ENCODE measurements around the gene CDCA4. TPM values are rescaled to one million over a fixed set of nuclear protein-coding genes. Genes with fewer than 3 reads are reported as not detected.

Gene CDCA4
- total RNA-seq, 1 experiment from 2014 or later: 24.9 TPM

DNA sequence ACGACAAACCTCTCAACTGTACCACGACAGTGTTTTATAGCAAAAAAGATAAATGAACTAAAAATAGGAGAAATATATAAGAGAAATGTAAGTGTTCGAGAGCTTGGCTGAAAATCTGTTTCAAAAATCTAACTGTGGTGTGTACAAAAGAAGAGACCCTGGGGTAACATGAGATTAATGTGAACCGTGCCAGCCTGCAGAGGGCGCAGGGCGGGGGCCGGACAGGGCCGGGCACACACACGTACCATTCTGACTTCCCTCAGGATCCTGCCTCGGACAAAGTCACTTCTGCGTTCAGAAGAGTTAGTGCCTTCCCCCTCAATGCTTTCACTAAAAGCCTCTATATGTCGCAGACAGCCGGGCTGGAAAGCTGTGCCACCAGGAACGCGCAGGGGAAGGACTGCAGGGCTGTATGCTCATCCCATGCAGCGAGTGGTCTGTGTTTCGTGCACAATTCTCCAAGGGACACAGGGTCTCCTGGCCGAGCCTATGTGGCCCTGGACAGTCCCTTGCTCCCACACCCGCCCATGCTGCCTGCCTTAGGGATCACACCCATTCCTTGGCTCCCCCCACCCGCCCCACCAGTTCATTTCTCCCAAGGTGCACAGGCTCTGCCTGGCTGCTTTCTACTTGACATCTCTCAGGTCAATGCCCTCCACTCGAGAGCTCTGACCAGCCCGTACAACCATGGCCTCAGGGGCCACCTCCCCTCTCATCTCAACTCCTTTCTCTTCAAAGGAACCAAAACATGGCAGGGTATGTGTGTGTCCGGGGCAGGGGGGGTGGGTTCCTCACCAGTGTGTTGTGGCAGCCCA, 8.5 kb downstream of the CDCA4 start:
- Histone ChIP-seq H3F3A (ENCODE audit: insufficient read depth, low read depth) (peaks cover 21% of the 10 kb centered on the region), H4K20me1 (ENCODE audit: insufficient read depth) (peaks cover 69% of the 10 kb centered on the region), H3K9me2 (ENCODE audit: insufficient read depth) (no peaks in the 10 kb centered on the region), H2AFZ (no peak overlapping the region), H3K4me1 (replicated peaks; ENCODE audit: insufficient read depth) (peaks cover 16% of the 10 kb centered on the region), H3K27me3 (ENCODE audit: insufficient read depth, low read depth) (no peaks in the 10 kb centered on the region), H3K9me3 (ENCODE audit: insufficient read depth, low read depth) (no peaks in the 10 kb centered on the region), H3K27ac (no peak overlapping the region), H3K4me2 (no peak overlapping the region), H3K79me2 (ENCODE audit: low read depth) (peaks cover 91% of the 10 kb centered on the region), H3K36me3 (ENCODE audit: low read depth) (peaks cover 14% of the 10 kb centered on the region), H3K4me3 (no peak overlapping the region)
- DNase-seq: no peak
- ChIA-PET CTCF (no interaction called here), POLR2A (ENCODE audit: unreplicated experiment) (no interaction called here)
- intact Hi-C loops (cut with micrococcal nuclease; ENCODE audit: unreplicated experiment): no loop called here
- no peak for TF ChIP-seq EZH2 (IDR thresholded peaks at IDR 0.05; ENCODE audit: low read depth)
- TF ChIP-seq CTCF (conservative IDR thresholded peaks at IDR 0.05): no peak
- no TSS peak for BruUV-seq (replicated peaks)

DNA sequence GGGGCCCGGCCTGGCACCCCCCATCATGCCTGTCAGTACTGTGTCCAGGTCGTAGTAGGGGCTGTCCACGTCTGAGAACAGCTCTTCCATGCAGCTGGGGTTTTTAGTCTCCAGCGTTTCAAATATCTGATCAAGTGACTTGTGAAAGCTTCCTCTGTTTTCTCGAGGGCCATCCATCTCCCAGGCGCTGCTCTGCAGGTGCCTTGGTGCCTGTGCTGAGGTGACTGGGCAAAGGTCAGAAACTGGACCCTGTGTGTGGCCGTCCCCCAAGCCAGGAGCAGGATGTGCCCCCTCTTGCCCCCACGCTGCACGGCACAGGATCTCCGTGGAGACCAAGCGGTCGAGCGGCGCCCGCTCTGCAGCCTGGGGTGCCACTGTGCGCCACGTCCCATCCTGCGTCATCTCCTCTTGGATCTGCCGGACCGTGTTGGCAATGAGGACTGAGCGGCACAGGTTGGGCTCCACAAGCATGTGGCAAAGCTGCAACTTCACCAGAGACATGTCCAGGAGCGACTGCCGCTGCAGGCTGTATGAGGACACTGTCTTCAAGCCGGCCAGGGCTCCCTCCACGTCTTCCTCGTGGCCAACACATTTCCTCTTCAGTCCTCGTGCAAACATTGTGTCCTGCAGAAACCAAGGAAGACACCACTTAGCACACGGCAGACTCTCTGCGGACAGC, 9.4 kb downstream of the CDCA4 start:
- H3K79me2 ChIP-seq (ENCODE audit: low read depth): peaks cover 88% of the 10 kb centered on the region
- no peaks in the 10 kb centered on the region for H3K27me3 ChIP-seq (ENCODE audit: insufficient read depth, low read depth)
- no peak overlapping the region for H3K4me3 ChIP-seq
- POLR2A ChIA-PET (ENCODE audit: unreplicated experiment): no interaction called here
- intact Hi-C loops (cut with micrococcal nuclease; ENCODE audit: unreplicated experiment): no loop called here
- TF ChIP-seq CTCF (conservative IDR thresholded peaks at IDR 0.05) (no peak), EZH2 (IDR thresholded peaks at IDR 0.05; ENCODE audit: low read depth) (no peak)
- no peaks in the 10 kb centered on the region for H3K9me3 ChIP-seq (ENCODE audit: insufficient read depth, low read depth)
- peaks cover 60% of the 10 kb centered on the region for H4K20me1 ChIP-seq (ENCODE audit: insufficient read depth)
- peaks cover 18% of the 10 kb centered on the region; the same call in 1 of the 2 replicates for H3F3A ChIP-seq (ENCODE audit: insufficient read depth, low read depth)
- no peak overlapping the region for H3K27ac ChIP-seq
- DNase-seq: no peak
- no peak overlapping the region for H2AFZ ChIP-seq
- H3K36me3 ChIP-seq (ENCODE audit: low read depth): peaks cover 13% of the 10 kb centered on the region
- CTCF ChIA-PET: no interaction called here
- no peaks in the 10 kb centered on the region for H3K9me2 ChIP-seq (ENCODE audit: insufficient read depth)
- no peak overlapping the region for H3K4me2 ChIP-seq
- peaks cover 7% of the 10 kb centered on the region for H3K4me1 ChIP-seq (replicated peaks; ENCODE audit: insufficient read depth)
- BruUV-seq (replicated peaks): no TSS peak

DNA sequence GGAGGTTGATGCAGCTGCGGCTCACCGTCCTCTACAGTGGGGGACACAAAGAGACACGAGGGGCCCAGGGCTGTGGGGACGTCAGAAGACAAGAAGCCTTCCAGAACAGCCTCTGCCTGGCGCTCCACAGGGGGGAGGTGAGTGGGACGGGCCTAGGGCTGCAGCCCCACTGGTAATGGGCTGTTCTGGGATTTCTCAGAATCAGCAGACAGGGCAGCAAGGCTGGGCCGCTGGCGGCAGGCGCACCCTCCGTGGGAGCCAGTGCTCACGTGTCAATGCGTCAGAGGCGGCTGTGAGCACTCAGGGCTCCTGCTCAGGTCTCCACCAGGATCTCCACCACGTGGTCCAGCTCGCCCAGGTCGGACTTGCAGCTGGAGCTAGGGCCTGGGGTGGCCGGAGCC, 10.0 kb downstream of the CDCA4 start:
- intact Hi-C loops (cut with micrococcal nuclease; ENCODE audit: unreplicated experiment): no loop called here
- H4K20me1 ChIP-seq (ENCODE audit: insufficient read depth): peaks cover 56% of the 10 kb centered on the region
- CTCF ChIA-PET: no interaction called here

More for the DNA sequence above, 10.0 kb downstream of the CDCA4 start:
- TF ChIP-seq EZH2 (IDR thresholded peaks at IDR 0.05; ENCODE audit: low read depth) (no peak), CTCF (conservative IDR thresholded peaks at IDR 0.05) (no peak)
- Histone ChIP-seq H3K9me3 (ENCODE audit: insufficient read depth, low read depth) (no peaks in the 10 kb centered on the region), H3K79me2 (ENCODE audit: low read depth) (peaks cover 83% of the 10 kb centered on the region), H3K27me3 (ENCODE audit: insufficient read depth, low read depth) (no peaks in the 10 kb centered on the region), H3K4me2 (no peak overlapping the region), H3K4me1 (replicated peaks; ENCODE audit: insufficient read depth) (0 out of 2 replicates have a peak, but pooled peaks cover 1% of the 10 kb centered on the region), H3K4me3 (no peak overlapping the region), H3F3A (ENCODE audit: insufficient read depth, low read depth) (peaks cover 15% of the 10 kb centered on the region; the same call in 1 of the 2 replicates), H3K9me2 (ENCODE audit: insufficient read depth) (no peaks in the 10 kb centered on the region), H3K27ac (no peak overlapping the region), H2AFZ (no peak overlapping the region), H3K36me3 (ENCODE audit: low read depth) (peaks cover 9% of the 10 kb centered on the region)
- POLR2A ChIA-PET (ENCODE audit: unreplicated experiment): no interaction called here
- BruUV-seq (replicated peaks): no TSS peak
- no peak for DNase-seq
